Adrenal gland (tissue), 12 donors: Measurements from ENCODE around the gene EVA1C. TPM values are rescaled to one million over a fixed set of nuclear protein-coding genes. Genes with fewer than 3 reads are reported as not detected.
"Not testable (repeated sequence)": the region's sequence is repeated elsewhere in the genome, so short reads cannot be mapped to it uniquely, and the experiment has no call there.

Source experiments
- DNase-seq, 7 donors: peaks; one replicate each; pipeline ENCODE4 v3.0.0-alpha.2; 2019 to 2020
- H3K27ac ChIP-seq, 5 donors: fragments of 200-600 bp; sonication (generic) in 4 of 5; 1 replicate in 3 of 5; 2 replicates in 2 of 5; pipeline versions ENCODE4 v1.5.1 to v1.8.0; 2016 to 2020; ENCODE audit warnings: mild to moderate bottlenecking in 1 of 5
- H3K27me3 ChIP-seq: fragments of 200-600 bp; 2 replicates; pipeline ENCODE4 v1.8.0; 2021
- H3K36me3 ChIP-seq, 2 donors: fragments of 200-600 bp; replicated peaks in 1 of 2; 1 replicate in 1 of 2; 2 replicates in 1 of 2; pipeline versions ENCODE4 v1.5.1 to v1.8.0; 2018 to 2022
- H3K4me1 ChIP-seq, 2 donors: fragments of 200-600 bp; replicated peaks in 1 of 2; 1 replicate in 1 of 2; 2 replicates in 1 of 2; pipeline versions ENCODE4 v1.5.1 to v1.8.0; 2018 to 2021
- H3K4me3 ChIP-seq, 4 donors: fragments of 200-600 bp; sonication (generic) in 3 of 4; one replicate each; pipeline ENCODE4 v1.5.1; 2016 to 2018
- H3K9me3 ChIP-seq, 3 donors: fragments of 200-600 bp; sonication (generic) in 1 of 3; replicated peaks in 1 of 3; 1 replicate in 2 of 3; 2 replicates in 1 of 3; pipeline versions ENCODE4 v1.5.1 to v1.8.0; 2016 to 2021
- CTCF ChIP-seq, 6 experiments: fragments of 450-650 bp in 4 of 6; fragments of 200-600 bp in 2 of 6; sonication (generic) in 1 of 6; IDR thresholded peaks; 1 replicate in 5 of 6; 2 replicates in 1 of 6; pipeline versions ENCODE4 v1.5.1 to v1.8.0; 2016 to 2021; ENCODE audit warnings: antibody characterized with exemption in 6 of 6, mild to moderate bottlenecking in 2 of 6, moderate library complexity in 1 of 6
- POLR2A ChIP-seq, 2 donors: fragments of 450-650 bp; IDR thresholded peaks; one replicate each; pipeline ENCODE4 v1.6.1; 2017; ENCODE audit warnings: antibody characterized with exemption in 2 of 2, mild to moderate bottlenecking in 2 of 2, moderate library complexity in 1 of 2
- WGBS, 4 donors: extraction: QIAGEN DNeasy Blood & Tissue Kit in 2 of 4; methylation state at CpG; one replicate each; pipeline versions ENCODE4 v1.1.5 to v1.1.7; 2013 to 2017; 5-methylcytosine and 5-hydroxymethylcytosine counted together
- intact Hi-C, 2 donors: fragments of 100-400 bp; cut with DNase I; formaldehyde crosslinking; loops; one replicate each; pipeline versions ENCODE4 v1.14.1 to v1.15.0; 2022 to 2023
- polyA plus RNA-seq, 3 donors: library from polyadenylated mRNA; stranded (reverse); fragments of 200-250 nt in 2 of 3; fragments of 350-450 nt in 1 of 3; fragmentation: Illumina TruSeq in 1 of 3; extraction: RNeasy Lipid Tissue Mini Kit (QIAGEN cat#74804) in 1 of 3; gene quantifications; one replicate each; pipeline ENCODE4 v1.2.3, GENCODE V29; 2013 to 2014
- total RNA-seq, 9 donors: library from RNA; depleted of rRNA in 4 of 9; stranded (reverse); fragments of >200 nt in 4 of 9; fragments of 120-200 nt in 1 of 9; fragmentation: NEBNext Ultra II Directional in 1 of 9; extraction: Animal tissue kit (Norgen Biotek cat#: 25700) in 1 of 9; gene quantifications; one replicate each; pipeline versions ENCODE4 v1.1.0 to v1.2.4, GENCODE V29; 2013 to 2023
- donor health status: healthy with polysubstance abuse.
- donor health status: Bipolar disorder and iron deficiency.
- donor health status: DM: yes; HTN: yes; CAD: no.
- donor health status: DM: no; HTN: no; CAD: no.
- donor health status: DM: no; HTN: no; CAD: no.
- donor health status: DM: yes; HTN: yes; CAD: no.

EVA1C gene
- total and polyA plus RNA-seq, 12 donors = 0.94 to 33.2 (median 12.1) TPM

- intact Hi-C loops = loop anchor here in 1 of 2 donors (10.0 kb wide), 1 partner anchor 105 kb away; no protein-coding TSS in a partner anchor
Measured at GRCh38 chr21:32389337-32390015, 23.0 kb upstream of the EVA1C start.

GRCh38 chr21:32390537-32391224 lies 21.8 kb upstream of the EVA1C start:
- H3K4me1 ChIP-seq = peaks cover 12 to 30% of the 10 kb centered on the region in 2 donors
- H3K4me3 ChIP-seq, intact Hi-C loops, H3K27ac ChIP-seq, H3K27me3 ChIP-seq, DNase-seq, H3K9me3 ChIP-seq, H3K36me3 ChIP-seq: not testable (repeated sequence)
- 84 to 96% (median 91%) methylated on average over 8 to 10 of the region's 11 CpGs for WGBS, 4 donors

More at GRCh38 chr21:32389337-32390015, 23.0 kb upstream of the EVA1C start:
- peak in 1 of 7 donors; percentile 35 for DNase-seq
- WGBS, 4 donors = 57 to 74% (median 68%) methylated on average over 5 of the region's 5 CpGs
- Histone ChIP-seq H3K27me3 (no peaks in the 10 kb centered on the region), H3K36me3 (peaks cover 0 to under 1% of the 10 kb centered on the region in 2 donors), H3K4me1 (peaks cover 14 to 30% of the 10 kb centered on the region in 2 donors), H3K4me3 (no peak overlapping the region), H3K27ac (no peak overlapping the region), H3K9me3 (no peaks in the 10 kb centered on the region)
- no peak for TF ChIP-seq POLR2A (IDR thresholded peaks at IDR 0.05)
- TF ChIP-seq CTCF (IDR thresholded peaks at IDR 0.05) = no peak

GRCh38 chr21:32391755-32392154 lies 20.8 kb upstream of the EVA1C start:
- Histone ChIP-seq H3K4me3 (peak overlapping the region in 1 of 4 donors; percentile 77), H3K27ac (no peak overlapping the region), H3K4me1 (peaks cover 9 to 21% of the 10 kb centered on the region in 2 donors), H3K9me3 (no peaks in the 10 kb centered on the region), H3K36me3 (no peaks in the 10 kb centered on the region), H3K27me3 (no peaks in the 10 kb centered on the region)
- no peak for TF ChIP-seq POLR2A (IDR thresholded peaks at IDR 0.05)
- no peak for TF ChIP-seq CTCF (IDR thresholded peaks at IDR 0.05)
- intact Hi-C loops = no loop called here
- 53 to 67% (median 58%) methylated on average over 4 of the region's 4 CpGs for WGBS, 4 donors
- peak in 1 of 7 donors; percentile 35 for DNase-seq

- intact Hi-C loops = no loop called here
- Histone ChIP-seq H3K27ac (no peak overlapping the region), H3K4me3 (peak overlapping the region; percentile 61 to 86 (median 78)), H3K9me3 (no peaks in the 10 kb centered on the region), H3K27me3 (no peaks in the 10 kb centered on the region), H3K4me1 (peaks cover 9 to 19% of the 10 kb centered on the region in 2 donors), H3K36me3 (no peaks in the 10 kb centered on the region)
- TF ChIP-seq POLR2A (IDR thresholded peaks at IDR 0.05) (no peak), CTCF (IDR thresholded peaks at IDR 0.05) (no peak)
- DNase-seq = no peak
- 0% methylated on average over 5 to 32 of the region's 32 CpGs for WGBS, 4 donors
Measured at GRCh38 chr21:32392299-32392879, 20.1 kb upstream of the EVA1C start.
